Endothelial cell of umbilical vein (primary cell): ENCODE results near the gene JAGN1. TPM values are rescaled to one million over a fixed set of nuclear protein-coding genes. Genes with fewer than 3 reads are reported as not detected.
A peak's percentile ranks its signal among the peaks of the same experiment; 100 is the strongest.
"Not testable (repeated sequence)": the region's sequence is repeated elsewhere in the genome, so short reads cannot be mapped to it uniquely, and the experiment has no call there.

Experiments used
- BruUV-seq: library from RNA; stranded (reverse); fragments of 400-500 nt; replicated peaks from 2 replicates; lab custom pipeline; 2021; lab: Mats Ljungman, UMichigan
- CTCF ChIA-PET: fragments of 300-600, 350-600 bp; sonication (Branson Sonifier 250); formaldehyde crosslinking; loops from one replicate; lab custom pipeline; 2021; ENCODE audit warnings: antibody characterized with exemption, inconsistent platforms; lab: Charles Lee
- POLR2A ChIA-PET: fragments of 300-600, 350-600 bp; sonication (Branson Sonifier 250); formaldehyde crosslinking; loops from one replicate; lab custom pipeline; 2021; ENCODE audit warnings: antibody characterized with exemption, inconsistent platforms; lab: Charles Lee
- DNase-seq: peaks from one replicate; pipeline ENCODE4 v3.0.0-alpha.2; 2011; ENCODE audit warnings: low read depth, low spot score
- FAIRE-seq: peaks from 2 replicates; lab custom pipeline; 2011; peaks lifted over from hg19 to GRCh38; lab: Jason Lieb, UNC
- H2AFZ ChIP-seq: 2 replicates; pipeline ENCODE4 v1.6.0; 2012; ENCODE audit warnings: low read depth, low read length, control low read depth, inconsistent platforms
- H3K27ac ChIP-seq: 2 replicates; pipeline ENCODE4 v1.5.1; 2011; ENCODE audit warnings: low read depth, mild to moderate bottlenecking, control low read depth, low read length, moderate library complexity; ENCODE audit not compliant: insufficient read depth
- H3K27me3 ChIP-seq, 2 experiments: 2 replicates each; pipeline versions ENCODE4 v1.6.0 to v1.6.1; 2011; ENCODE audit warnings: low read length in 2 of 2, mixed read lengths in 1 of 2; ENCODE audit not compliant: control insufficient read depth in 2 of 2, insufficient read depth in 2 of 2
- H3K36me3 ChIP-seq, 2 experiments: 2 replicates in 1 of 2; 3 replicates in 1 of 2; pipeline ENCODE4 v1.5.1; 2011; ENCODE audit warnings: low read length in 2 of 2, mild to moderate bottlenecking in 1 of 2, moderate library complexity in 1 of 2; ENCODE audit not compliant: control insufficient read depth in 2 of 2, insufficient read depth in 2 of 2; ENCODE audit errors: extremely low read depth in 1 of 2
- H3K4me1 ChIP-seq: 3 replicates; pipeline ENCODE4 v1.5.1; 2011; ENCODE audit warnings: mild to moderate bottlenecking, low read length; ENCODE audit not compliant: control insufficient read depth, insufficient read depth; ENCODE audit errors: extremely low read depth
- H3K4me2 ChIP-seq: 2 replicates; pipeline ENCODE4 v1.6.1; 2011; ENCODE audit warnings: low read length, control low read depth, mixed read lengths; ENCODE audit not compliant: insufficient read depth
- H3K4me3 ChIP-seq, 3 experiments: fragments of 200-600 bp in 1 of 3; sonication (generic), shearing (Covaris generic) in 1 of 3; replicated peaks in 1 of 3; 2 replicates each; pipeline ENCODE4 v1.5.1; 2011 to 2016; ENCODE audit warnings: control low read depth in 3 of 3, low read length in 3 of 3, mild to moderate bottlenecking in 2 of 3, inconsistent platforms in 1 of 3, low read depth in 1 of 3, moderate library complexity in 1 of 3; ENCODE audit not compliant: insufficient read depth in 1 of 3
- H3K79me2 ChIP-seq: 2 replicates; pipeline ENCODE4 v1.6.0; 2012; ENCODE audit warnings: low read length, inconsistent platforms; ENCODE audit not compliant: control insufficient read depth, insufficient read depth
- H3K9ac ChIP-seq: replicated peaks from 2 replicates; pipeline ENCODE3; 2011; ENCODE audit warnings: low read length, control low read depth; ENCODE audit not compliant: insufficient read depth; ENCODE audit errors: extremely low read depth
- H3K9me1 ChIP-seq: replicated peaks from 3 replicates; pipeline ENCODE4 v1.6.0; 2011; ENCODE audit warnings: mild to moderate bottlenecking, low read length; ENCODE audit not compliant: control insufficient read depth, insufficient read depth; ENCODE audit errors: extremely low read depth
- H3K9me3 ChIP-seq: replicated peaks from 2 replicates; pipeline ENCODE4 v1.5.1; 2012; ENCODE audit warnings: low read length, inconsistent platforms; ENCODE audit not compliant: control insufficient read depth, insufficient read depth
- H4K20me1 ChIP-seq: replicated peaks from 2 replicates; pipeline ENCODE3; 2011; ENCODE audit warnings: mild to moderate bottlenecking, low read length; ENCODE audit not compliant: control insufficient read depth, insufficient read depth; ENCODE audit errors: extremely low read depth
- CTCF ChIP-seq, 2 donors: IDR thresholded peaks; 1 replicate in 1 of 2; 2 replicates in 1 of 2; pipeline ENCODE4 v1.5.1; 2011; ENCODE audit warnings: low read length in 2 of 2, mild to moderate bottlenecking in 2 of 2, moderate library complexity in 2 of 2, control low read depth in 1 of 2, inconsistent platforms in 1 of 2, low read depth in 1 of 2; ENCODE audit not compliant: insufficient read depth in 1 of 2; ENCODE audit errors: extremely low read depth in 1 of 2
- dilution Hi-C: fragments of 300-500 bp; cut with MboI; formaldehyde crosslinking; loops from one replicate; pipeline ENCODE4 v1.15.0; 2019; ENCODE audit warnings: low sequenced_read_pairs; ENCODE audit not compliant: extremely low pct_ligation_motif_present
- intact Hi-C: fragments of 100-400 bp; cut with micrococcal nuclease; formaldehyde crosslinking; loops from one replicate; pipeline ENCODE4 v1.10.0; 2022
- polyA plus RNA-seq, 4 experiments: library from polyadenylated mRNA; depleted of rRNA in 3 of 4; stranded (reverse) in 3 of 4; unstranded in 1 of 4; fragments of >200 nt; gene quantifications; 2 replicates each; pipeline versions ENCODE4 v1.2.1 to v1.2.3, GENCODE V29; 2011 to 2012; ENCODE audit warnings: missing spikeins in 1 of 4
- total RNA-seq: library from RNA; stranded (reverse); gene quantifications from 2 replicates; pipeline ENCODE4 v1.2.3, GENCODE V29; 2021

The JAGN1 gene
- total and polyA plus RNA-seq, 2 donors (not counting 3 experiments of a cell fraction or from before 2014, with no cell fraction given): 29.6 to 46.5 TPM

GRCh38 chr3:9848860-9849259, 41.5 kb upstream of the JAGN1 start:
- FAIRE-seq, H3K27me3 ChIP-seq, H3K4me1 ChIP-seq, H3K9me1 ChIP-seq, dilution Hi-C loops, BruUV-seq, H3K9me3 ChIP-seq, H3K27ac ChIP-seq, H3K4me3 ChIP-seq, H3K36me3 ChIP-seq, POLR2A ChIA-PET, H4K20me1 ChIP-seq, H2AFZ ChIP-seq, H3K9ac ChIP-seq, DNase-seq, H3K79me2 ChIP-seq, H3K4me2 ChIP-seq: not testable (repeated sequence)
- intact Hi-C loops: loop anchor here (1.0 kb wide), 1 partner anchor 97 kb away; no protein-coding TSS in a partner anchor
- TF ChIP-seq CTCF (IDR thresholded peaks at IDR 0.05; ENCODE audit: extremely low read depth in 1 of 2, insufficient read depth in 1 of 2, low read depth in 1 of 2, low read length in 2 of 2): peak; percentile 12 to 23
- CTCF ChIA-PET: interaction anchor here (0.6 to 1.4 kb wide), 12 partner anchors 11 to 98 kb away, joined by 3 to 11 read pairs (median 4); partner anchors contain the start of genes IL17RC and IL17RE

GRCh38 chr3:9851383-9851782, 39.0 kb upstream of the JAGN1 start:
- DNase-seq, H3K36me3 ChIP-seq, BruUV-seq, H2AFZ ChIP-seq, H3K79me2 ChIP-seq, H3K9me3 ChIP-seq, H4K20me1 ChIP-seq, H3K27me3 ChIP-seq, intact Hi-C loops, H3K4me1 ChIP-seq, H3K27ac ChIP-seq, H3K9me1 ChIP-seq, FAIRE-seq, H3K4me3 ChIP-seq, H3K4me2 ChIP-seq, POLR2A ChIA-PET, CTCF ChIA-PET, dilution Hi-C loops, H3K9ac ChIP-seq: not testable (repeated sequence)

GRCh38 chr3:9851926-9852325, 38.5 kb upstream of the JAGN1 start:
- H3K4me3 ChIP-seq, BruUV-seq, intact Hi-C loops, DNase-seq, H3K27ac ChIP-seq, H3K36me3 ChIP-seq, H3K79me2 ChIP-seq, FAIRE-seq, H3K9me3 ChIP-seq, CTCF ChIA-PET, POLR2A ChIA-PET, H3K9me1 ChIP-seq, H3K4me1 ChIP-seq, dilution Hi-C loops, H2AFZ ChIP-seq, H3K9ac ChIP-seq, H3K4me2 ChIP-seq, H3K27me3 ChIP-seq, H4K20me1 ChIP-seq: not testable (repeated sequence)
